ENCODE results near the gene TVP23C. TPM values are rescaled to one million over a fixed set of nuclear protein-coding genes. Genes with fewer than 3 reads are reported as not detected.

TVP23C gene
- total RNA-seq, 1 experiment from 2014 or later = 8.8 TPM

DNA sequence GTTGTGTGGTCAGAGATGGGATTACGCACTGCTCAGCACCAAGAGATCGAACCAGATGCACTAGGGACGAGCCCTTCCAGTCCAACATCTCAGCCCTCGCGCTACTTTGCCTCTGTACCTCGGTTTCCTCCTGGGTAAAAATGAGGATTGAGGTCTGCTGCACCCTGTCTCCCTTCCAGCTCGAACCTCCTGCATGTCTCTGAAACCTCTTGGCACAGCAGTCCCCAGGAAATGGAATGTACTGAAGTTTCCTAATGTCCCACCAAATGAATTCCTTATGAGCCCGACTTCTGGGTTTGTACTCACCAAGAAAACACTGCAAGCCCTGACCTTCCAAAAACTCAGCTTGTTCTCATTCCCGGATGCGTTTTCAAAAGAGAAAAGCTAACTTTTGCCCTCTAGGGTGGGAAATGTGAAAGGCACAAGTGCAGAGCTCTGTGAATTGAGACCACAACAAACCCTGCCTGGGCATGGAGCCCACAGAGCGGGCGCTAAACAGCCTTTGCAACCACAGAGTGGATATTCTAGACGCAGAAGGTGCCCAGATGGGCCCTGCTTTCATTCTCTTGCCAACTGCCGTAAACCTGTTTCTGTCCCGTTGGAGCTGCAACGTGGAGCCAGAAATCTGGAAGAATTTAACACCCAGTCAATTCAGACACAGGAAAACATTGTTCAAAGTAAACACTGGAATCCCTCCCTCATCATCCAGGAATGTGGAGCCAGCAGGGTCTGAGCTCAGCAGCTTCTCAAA is 106.1 kb downstream of the TVP23C start:
- no peaks in the 10 kb centered on the region for H3K9me3 ChIP-seq
- no peak overlapping the region for H3K4me3 ChIP-seq
- DNase-seq = peak; percentile 85
- H3K27me3 ChIP-seq = no peaks in the 10 kb centered on the region
- no peaks in the 10 kb centered on the region for H3K36me3 ChIP-seq

GRCh38 chr17:15456496-15456895 is 106.8 kb downstream of the TVP23C start:
- no peak overlapping the region for H3K4me3 ChIP-seq
- no peaks in the 10 kb centered on the region for H3K36me3 ChIP-seq
- no peaks in the 10 kb centered on the region for H3K9me3 ChIP-seq
- no peaks in the 10 kb centered on the region for H3K27me3 ChIP-seq
- no peak for DNase-seq

DNA sequence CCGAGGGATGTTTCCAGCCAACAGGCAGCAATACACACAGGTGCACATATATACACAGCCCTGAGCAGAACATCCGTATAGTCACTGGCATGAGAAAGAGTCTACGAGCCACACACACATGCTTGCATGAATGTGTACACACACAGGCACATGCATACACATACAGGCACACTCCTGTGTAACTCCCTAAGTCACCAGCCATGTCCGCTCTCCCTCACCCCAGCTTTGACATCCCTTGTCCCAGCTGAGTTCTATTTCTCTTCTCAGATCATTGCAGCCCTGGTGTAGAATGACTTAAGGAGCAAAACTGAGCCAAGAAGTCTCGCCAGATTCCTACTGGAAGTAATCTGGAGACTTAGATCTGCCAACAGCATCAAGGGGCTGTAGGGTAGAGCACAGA is 108.9 kb downstream of the TVP23C start:
- no peaks in the 10 kb centered on the region for H3K9me3 ChIP-seq
- no peak overlapping the region for H3K4me3 ChIP-seq
- no peaks in the 10 kb centered on the region for H3K27me3 ChIP-seq
- no peaks in the 10 kb centered on the region for H3K36me3 ChIP-seq
- DNase-seq = no peak

DNA sequence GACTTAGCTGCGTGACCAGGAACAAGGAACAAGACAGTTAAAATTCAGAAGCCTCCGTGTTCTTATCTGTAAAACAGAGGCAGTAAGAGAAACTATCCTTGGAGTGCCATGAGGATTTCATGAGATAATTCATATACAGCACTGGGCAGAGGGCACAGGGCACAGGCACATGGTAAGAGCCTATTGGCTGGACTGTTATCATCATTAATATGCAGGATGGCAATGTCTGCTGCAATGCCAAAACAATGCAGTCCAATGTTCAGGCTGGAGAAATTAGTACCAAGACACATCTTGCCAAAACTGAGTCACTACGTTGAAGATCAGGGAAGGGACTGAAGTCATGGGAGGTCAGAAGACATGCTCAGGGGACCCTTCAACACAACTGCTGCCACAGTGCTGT is 109.5 kb downstream of the TVP23C start:
- Histone ChIP-seq H3K9me3 (no peaks in the 10 kb centered on the region), H3K36me3 (no peaks in the 10 kb centered on the region), H3K27me3 (no peaks in the 10 kb centered on the region), H3K4me3 (no peak overlapping the region)
- no peak for DNase-seq

- H3K9me3 ChIP-seq = no peaks in the 10 kb centered on the region
- no peak for DNase-seq
- no peaks in the 10 kb centered on the region for H3K27me3 ChIP-seq
- H3K4me3 ChIP-seq = no peak overlapping the region
- H3K36me3 ChIP-seq = no peaks in the 10 kb centered on the region
Observed at GRCh38 chr17:15453246-15453645, 110.0 kb downstream of the TVP23C start.

GRCh38 chr17:15452746-15453145 is 110.5 kb downstream of the TVP23C start:
- Histone ChIP-seq H3K9me3 (no peaks in the 10 kb centered on the region), H3K4me3 (no peak overlapping the region), H3K36me3 (no peaks in the 10 kb centered on the region), H3K27me3 (no peaks in the 10 kb centered on the region)
- no peak for DNase-seq

Other genes with a start within 250 kb of the TVP23C start
- gene TEKT3, start 221.9 kb downstream of the TVP23C start, total RNA-seq (2014; rRNA removed; shearing (Covaris generic); ENCODE audit: low replicate concordance) = not detected in 2 replicates
- 2.9 TPM in 1 of 2 replicates, not detected in the other for gene CDRT4, start 95.9 kb downstream of the TVP23C start, total RNA-seq (2014; rRNA removed; shearing (Covaris generic); ENCODE audit: low replicate concordance)
- gene FBXW10B, start 56.2 kb upstream of the TVP23C start, total RNA-seq (2014; rRNA removed; shearing (Covaris generic); ENCODE audit: low replicate concordance) = 0.59 TPM in 1 of 2 replicates, not detected in the other
- gene TRIM16, start 120.8 kb upstream of the TVP23C start, total RNA-seq (2014; rRNA removed; shearing (Covaris generic); ENCODE audit: low replicate concordance) = 13.3 and 32.4 TPM in 2 replicates
- gene ZNF286A, start 136.3 kb upstream of the TVP23C start, total RNA-seq (2014; rRNA removed; shearing (Covaris generic); ENCODE audit: low replicate concordance) = 7.2 and 10.4 TPM in 2 replicates
- gene TBC1D26, start 168.8 kb upstream of the TVP23C start, total RNA-seq (2014; rRNA removed; shearing (Covaris generic); ENCODE audit: low replicate concordance) = not detected in 2 replicates

All from MG63 (cell line).